GM12878 (cell line): Measurements from ENCODE around the gene ACTA2.

Experiments
- CTCF ChIP-seq, 3 experiments: IDR thresholded peaks in 2 of 3; conservative IDR thresholded peaks in 1 of 3; 2 replicates each; pipeline ENCODE4 v1.5.1; 2011; ENCODE audit warnings: low read depth in 3 of 3, low read length in 3 of 3, mild to moderate bottlenecking in 3 of 3, control low read depth in 2 of 3, moderate library complexity in 2 of 3, inconsistent platforms in 1 of 3, mixed read lengths in 1 of 3; ENCODE audit not compliant: control insufficient read depth in 2 of 3, insufficient read depth in 1 of 3; ENCODE audit errors: extremely low read depth in 1 of 3
- RELA ChIP-seq: fragments of 450-650 bp; IDR thresholded peaks from 2 replicates; pipeline ENCODE4 v1.8.0; 2014; ENCODE audit warnings: borderline replicate concordance; ENCODE audit not compliant: partially characterized antibody
- SP1 ChIP-seq: IDR thresholded peaks from one replicate; pipeline ENCODE4 v1.6.1; 2011; ENCODE audit warnings: low read depth, low read length
- USF2 ChIP-seq: IDR thresholded peaks from 2 replicates; pipeline ENCODE4 v1.6.1; 2011; ENCODE audit warnings: low read depth, low read length, improper control_type of control experiment, borderline replicate concordance
- TF ChIP-seq, protein P1 (sequence below): fragments of 450-650 bp; IDR thresholded peaks from 2 replicates; pipeline ENCODE4 v1.6.1; 2016; ENCODE audit warnings: mild to moderate bottlenecking, moderate library complexity, borderline replicate concordance

- TF ChIP-seq, protein P1, sequence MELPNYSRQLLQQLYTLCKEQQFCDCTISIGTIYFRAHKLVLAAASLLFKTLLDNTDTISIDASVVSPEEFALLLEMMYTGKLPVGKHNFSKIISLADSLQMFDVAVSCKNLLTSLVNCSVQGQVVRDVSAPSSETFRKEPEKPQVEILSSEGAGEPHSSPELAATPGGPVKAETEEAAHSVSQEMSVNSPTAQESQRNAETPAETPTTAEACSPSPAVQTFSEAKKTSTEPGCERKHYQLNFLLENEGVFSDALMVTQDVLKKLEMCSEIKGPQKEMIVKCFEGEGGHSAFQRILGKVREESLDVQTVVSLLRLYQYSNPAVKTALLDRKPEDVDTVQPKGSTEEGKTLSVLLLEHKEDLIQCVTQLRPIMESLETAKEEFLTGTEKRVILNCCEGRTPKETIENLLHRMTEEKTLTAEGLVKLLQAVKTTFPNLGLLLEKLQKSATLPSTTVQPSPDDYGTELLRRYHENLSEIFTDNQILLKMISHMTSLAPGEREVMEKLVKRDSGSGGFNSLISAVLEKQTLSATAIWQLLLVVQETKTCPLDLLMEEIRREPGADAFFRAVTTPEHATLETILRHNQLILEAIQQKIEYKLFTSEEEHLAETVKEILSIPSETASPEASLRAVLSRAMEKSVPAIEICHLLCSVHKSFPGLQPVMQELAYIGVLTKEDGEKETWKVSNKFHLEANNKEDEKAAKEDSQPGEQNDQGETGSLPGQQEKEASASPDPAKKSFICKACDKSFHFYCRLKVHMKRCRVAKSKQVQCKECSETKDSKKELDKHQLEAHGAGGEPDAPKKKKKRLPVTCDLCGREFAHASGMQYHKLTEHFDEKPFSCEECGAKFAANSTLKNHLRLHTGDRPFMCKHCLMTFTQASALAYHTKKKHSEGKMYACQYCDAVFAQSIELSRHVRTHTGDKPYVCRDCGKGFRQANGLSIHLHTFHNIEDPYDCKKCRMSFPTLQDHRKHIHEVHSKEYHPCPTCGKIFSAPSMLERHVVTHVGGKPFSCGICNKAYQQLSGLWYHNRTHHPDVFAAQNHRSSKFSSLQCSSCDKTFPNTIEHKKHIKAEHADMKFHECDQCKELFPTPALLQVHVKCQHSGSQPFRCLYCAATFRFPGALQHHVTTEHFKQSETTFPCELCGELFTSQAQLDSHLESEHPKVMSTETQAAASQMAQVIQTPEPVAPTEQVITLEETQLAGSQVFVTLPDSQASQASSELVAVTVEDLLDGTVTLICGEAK, result no peak
- TF ChIP-seq CTCF (IDR thresholded peaks at IDR 0.05 in 2 of 3, conservative IDR thresholded peaks at IDR 0.05 in 1 of 3; ENCODE audit: control insufficient read depth in 2 of 3, extremely low read depth in 1 of 3, insufficient read depth in 1 of 3, low read depth in 3 of 3, low read length in 3 of 3) (no peak), USF2 (no peak), RELA (no peak), SP1 (no peak)
These were observed 25.9 kb upstream of the ACTA2 start for GRCh38 chr10:88978463-88978862.
